Vagina (tissue), 2 donors: ENCODE results near the gene SORCS2. TPM values are rescaled to one million over a fixed set of nuclear protein-coding genes. Genes with fewer than 3 reads are reported as not detected.

ENCODE experiments used
- DNase-seq, 2 donors: peaks; one replicate each; pipeline ENCODE4 v3.0.0-alpha.2; 2017; ENCODE audit errors: extremely low spot score in 2 of 2
- H3K27ac ChIP-seq: fragments of 200-600 bp; sonication (generic); one replicate; pipeline ENCODE4 v1.5.1; 2019
- H3K27me3 ChIP-seq: fragments of 200-600 bp; sonication (generic); one replicate; pipeline ENCODE4 v1.5.1; 2019
- H3K36me3 ChIP-seq, 2 donors: fragments of 200-600 bp; sonication (generic); one replicate each; pipeline ENCODE4 v1.5.1; 2017 to 2019
- H3K4me1 ChIP-seq: fragments of 200-600 bp; sonication (generic); one replicate; pipeline ENCODE4 v1.5.1; 2019
- H3K4me3 ChIP-seq, 2 donors: fragments of 200-600 bp; sonication (generic); 1 replicate in 1 of 2; 2 replicates in 1 of 2; pipeline ENCODE4 v1.5.1; 2016 to 2019
- H3K9me3 ChIP-seq: fragments of 200-600 bp; sonication (generic); one replicate; pipeline ENCODE4 v1.5.1; 2019
- CTCF ChIP-seq, 3 experiments: fragments of 450-650 bp in 2 of 3; fragments of 200-600 bp in 1 of 3; sonication (generic) in 1 of 3; IDR thresholded peaks; one replicate each; pipeline ENCODE4 v1.5.1; 2017 to 2019; ENCODE audit warnings: antibody characterized with exemption in 3 of 3, mild to moderate bottlenecking in 2 of 3, moderate library complexity in 2 of 3
- POLR2A ChIP-seq, 2 donors: fragments of 450-650 bp; IDR thresholded peaks; one replicate each; pipeline ENCODE4 v1.6.1; 2017; ENCODE audit warnings: antibody characterized with exemption in 2 of 2, mild to moderate bottlenecking in 2 of 2, moderate library complexity in 2 of 2
- POLR2AphosphoS5 ChIP-seq, 2 donors: sonication (generic); formaldehyde crosslinking; IDR thresholded peaks; one replicate each; pipeline ENCODE4 v1.9.0; 2017; ENCODE audit warnings: antibody characterized with exemption in 2 of 2, mild to moderate bottlenecking in 2 of 2, low read depth in 1 of 2; ENCODE audit not compliant: insufficient read depth in 1 of 2
- intact Hi-C: fragments of 100-400 bp; cut with DNase I; formaldehyde crosslinking; loops from one replicate; pipeline ENCODE4 v1.15.1; 2023
- total RNA-seq: library from RNA; depleted of rRNA; stranded (reverse); fragments of >200 nt; gene quantifications from one replicate; pipeline ENCODE4 v1.2.3, GENCODE V29; 2016

Gene SORCS2
- total RNA-seq, 1 donor from 2014 or later, result 5.4 TPM

GRCh38 chr4:7233006-7233580, 40.8 kb downstream of the SORCS2 start:
- no peak for TF ChIP-seq POLR2A (IDR thresholded peaks at IDR 0.05)
- TF ChIP-seq CTCF (IDR thresholded peaks at IDR 0.05), result no peak
- TF ChIP-seq POLR2AphosphoS5 (IDR thresholded peaks at IDR 0.05; ENCODE audit: insufficient read depth in 1 of 2, low read depth in 1 of 2), result no peak
- no peak for DNase-seq

GRCh38 chr4:7233601-7234000, 41.3 kb downstream of the SORCS2 start:
- no peak overlapping the region for H3K4me3 ChIP-seq
- H3K27me3 ChIP-seq, result no peaks in the 10 kb centered on the region
- no peak for TF ChIP-seq POLR2A (IDR thresholded peaks at IDR 0.05)
- H3K4me1 ChIP-seq, result peaks cover 20% of the 10 kb centered on the region
- no peaks in the 10 kb centered on the region for H3K36me3 ChIP-seq
- no peak for DNase-seq
- intact Hi-C loops, result no loop called here
- no peak overlapping the region for H3K27ac ChIP-seq
- H3K9me3 ChIP-seq, result no peaks in the 10 kb centered on the region

More at GRCh38 chr4:7233006-7233580, 40.8 kb downstream of the SORCS2 start:
- Histone ChIP-seq H3K4me3 (no peak overlapping the region), H3K4me1 (peaks cover 15% of the 10 kb centered on the region), H3K27ac (no peak overlapping the region), H3K36me3 (no peaks in the 10 kb centered on the region), H3K9me3 (no peaks in the 10 kb centered on the region), H3K27me3 (no peaks in the 10 kb centered on the region)
- intact Hi-C loops, result no loop called here

- no peaks in the 10 kb centered on the region for H3K27me3 ChIP-seq
- no peak for TF ChIP-seq CTCF (IDR thresholded peaks at IDR 0.05)
- TF ChIP-seq POLR2A (IDR thresholded peaks at IDR 0.05), result no peak
- no peak for TF ChIP-seq POLR2AphosphoS5 (IDR thresholded peaks at IDR 0.05; ENCODE audit: insufficient read depth in 1 of 2, low read depth in 1 of 2)
- no peak overlapping the region for H3K4me3 ChIP-seq
- no peak overlapping the region for H3K27ac ChIP-seq
- H3K36me3 ChIP-seq, result no peaks in the 10 kb centered on the region
- peaks cover 29% of the 10 kb centered on the region for H3K4me1 ChIP-seq
- intact Hi-C loops, result no loop called here
- no peaks in the 10 kb centered on the region for H3K9me3 ChIP-seq
- no peak for DNase-seq
These were observed 42.2 kb downstream of the SORCS2 start for GRCh38 chr4:7234355-7235029.

GRCh38 chr4:7235030-7235380, 42.7 kb downstream of the SORCS2 start:
- H3K4me1 ChIP-seq, result peaks cover 32% of the 10 kb centered on the region
- no peak for DNase-seq
- TF ChIP-seq POLR2A (IDR thresholded peaks at IDR 0.05), result no peak
- TF ChIP-seq POLR2AphosphoS5 (IDR thresholded peaks at IDR 0.05; ENCODE audit: insufficient read depth in 1 of 2, low read depth in 1 of 2), result no peak
- H3K9me3 ChIP-seq, result no peaks in the 10 kb centered on the region
- H3K27ac ChIP-seq, result no peak overlapping the region
- intact Hi-C loops, result no loop called here
- no peaks in the 10 kb centered on the region for H3K27me3 ChIP-seq
- no peak overlapping the region for H3K4me3 ChIP-seq
- no peaks in the 10 kb centered on the region for H3K36me3 ChIP-seq

GRCh38 chr4:7236847-7237246, 44.5 kb downstream of the SORCS2 start:
- H3K36me3 ChIP-seq, result no peaks in the 10 kb centered on the region
- no peaks in the 10 kb centered on the region for H3K9me3 ChIP-seq
- H3K4me1 ChIP-seq, result peaks cover 33% of the 10 kb centered on the region
- intact Hi-C loops, result no loop called here
- no peaks in the 10 kb centered on the region for H3K27me3 ChIP-seq
- H3K4me3 ChIP-seq, result no peak overlapping the region
- TF ChIP-seq POLR2A (IDR thresholded peaks at IDR 0.05), result no peak
- no peak for TF ChIP-seq CTCF (IDR thresholded peaks at IDR 0.05)
- no peak for TF ChIP-seq POLR2AphosphoS5 (IDR thresholded peaks at IDR 0.05; ENCODE audit: insufficient read depth in 1 of 2, low read depth in 1 of 2)
- no peak for DNase-seq
- H3K27ac ChIP-seq, result peak overlapping the region; percentile 79

GRCh38 chr4:7237873-7238272, 45.5 kb downstream of the SORCS2 start:
- intact Hi-C loops, result no loop called here
- no peaks in the 10 kb centered on the region for H3K9me3 ChIP-seq

More at GRCh38 chr4:7237873-7238272, 45.5 kb downstream of the SORCS2 start:
- TF ChIP-seq POLR2AphosphoS5 (IDR thresholded peaks at IDR 0.05; ENCODE audit: insufficient read depth in 1 of 2, low read depth in 1 of 2), result no peak
- TF ChIP-seq POLR2A (IDR thresholded peaks at IDR 0.05), result no peak
- TF ChIP-seq CTCF (IDR thresholded peaks at IDR 0.05), result no peak
- peaks cover 33% of the 10 kb centered on the region for H3K4me1 ChIP-seq
- no peaks in the 10 kb centered on the region for H3K27me3 ChIP-seq
- no peak for DNase-seq
- H3K36me3 ChIP-seq, result no peaks in the 10 kb centered on the region
- peak overlapping the region; percentile 79 for H3K27ac ChIP-seq
- H3K4me3 ChIP-seq, result no peak overlapping the region
